NCI-H1048 (cell line): Measurements from ENCODE around the gene ARHGAP21.
A peak's percentile ranks its signal among the peaks of the same experiment; 100 is the strongest.

ENCODE experiments used
- DNase-seq: peaks from one replicate; lab custom pipeline; 2025; lab: John Stamatoyannopoulos, UW

ARHGAP21 gene

DNA sequence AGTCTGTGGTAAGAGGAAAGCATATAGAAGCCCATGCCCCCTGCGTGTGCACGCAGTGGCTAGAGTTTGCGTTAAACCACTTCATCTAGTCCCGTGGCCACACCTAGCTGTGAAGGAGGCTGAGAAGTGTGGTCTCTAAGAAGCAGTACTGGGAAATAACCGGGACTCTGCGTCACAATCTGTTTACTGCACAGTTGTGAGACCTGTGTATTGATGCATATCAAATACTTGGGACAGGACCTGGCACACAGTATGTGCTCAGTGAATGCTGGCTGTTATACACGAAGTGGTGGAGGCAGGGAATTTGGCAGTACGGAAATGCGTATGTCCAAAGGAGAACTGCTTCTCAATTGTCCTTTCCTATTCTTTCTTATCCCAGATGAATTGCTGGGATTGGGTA lies 149.5 kb downstream of the ARHGAP21 start:
- DNase-seq: no peak

DNA sequence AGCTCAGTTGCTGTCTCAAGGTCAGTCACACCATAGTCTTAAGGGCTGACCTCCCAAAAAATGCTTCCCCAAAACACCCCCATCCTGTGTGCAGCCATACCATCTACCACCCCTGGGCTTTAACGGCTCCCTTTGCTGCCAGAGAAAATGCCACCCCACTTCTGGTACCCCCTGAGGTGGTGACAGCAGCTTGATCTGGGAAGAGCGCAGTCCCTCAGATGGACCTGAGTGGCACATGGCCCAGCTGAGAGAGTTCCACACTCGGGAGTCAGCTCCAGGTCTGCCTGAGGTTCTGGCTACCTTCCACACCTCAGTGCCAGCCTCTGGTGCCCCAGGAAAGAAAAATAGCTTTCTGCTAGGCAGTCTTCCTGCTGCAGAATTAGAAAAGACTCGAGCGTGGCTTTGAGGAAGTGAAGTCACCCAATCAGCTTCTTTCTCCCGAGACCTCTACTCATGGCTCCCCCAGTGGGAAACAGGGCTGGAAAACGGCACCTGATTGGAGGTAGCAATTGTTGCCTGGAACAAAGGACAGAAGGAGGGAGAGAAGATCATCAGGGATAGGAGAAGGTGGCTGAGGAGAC lies 151.7 kb downstream of the ARHGAP21 start:
- no peak for DNase-seq

DNA sequence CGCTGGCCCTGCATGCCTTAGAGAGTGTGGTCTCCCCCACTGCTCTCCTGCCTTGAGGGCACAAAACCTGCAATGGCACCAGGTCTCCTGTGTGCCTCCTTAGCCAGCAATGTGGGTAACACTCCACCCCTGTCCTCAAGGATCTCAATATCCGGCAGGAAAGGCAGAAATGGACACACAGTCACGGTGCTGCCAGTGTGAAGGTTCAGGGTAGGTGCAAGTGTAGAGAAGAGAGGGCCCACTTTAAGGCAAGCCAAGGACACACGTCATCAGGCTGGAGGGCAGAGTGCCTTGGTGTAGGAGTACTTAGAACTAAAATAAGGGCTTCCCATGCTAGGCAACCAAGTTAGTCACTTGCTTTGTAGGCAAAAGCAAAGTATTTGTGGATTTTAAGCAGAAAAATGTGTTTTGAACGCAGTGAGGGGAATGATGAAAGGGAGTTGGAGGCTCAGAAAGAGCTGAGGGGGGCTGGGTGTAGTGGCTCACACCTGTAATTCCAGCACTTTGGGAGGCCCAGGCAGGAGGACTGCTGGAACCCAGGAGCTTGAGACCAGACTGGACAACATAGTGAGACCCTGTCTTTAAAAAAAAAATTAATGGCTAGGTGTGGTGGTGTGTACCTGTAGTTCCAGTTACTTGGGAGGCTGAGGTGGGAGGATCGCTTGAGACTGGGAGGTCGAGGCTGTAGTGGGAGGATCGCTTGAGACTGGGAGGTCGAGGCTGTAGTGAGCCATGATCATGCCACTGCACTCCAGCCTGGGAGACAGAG lies 152.8 kb downstream of the ARHGAP21 start:
- DNase-seq: no peak

- no peak for DNase-seq
Measured at GRCh38 chr10:24569828-24570657, 153.6 kb downstream of the ARHGAP21 start.

DNA sequence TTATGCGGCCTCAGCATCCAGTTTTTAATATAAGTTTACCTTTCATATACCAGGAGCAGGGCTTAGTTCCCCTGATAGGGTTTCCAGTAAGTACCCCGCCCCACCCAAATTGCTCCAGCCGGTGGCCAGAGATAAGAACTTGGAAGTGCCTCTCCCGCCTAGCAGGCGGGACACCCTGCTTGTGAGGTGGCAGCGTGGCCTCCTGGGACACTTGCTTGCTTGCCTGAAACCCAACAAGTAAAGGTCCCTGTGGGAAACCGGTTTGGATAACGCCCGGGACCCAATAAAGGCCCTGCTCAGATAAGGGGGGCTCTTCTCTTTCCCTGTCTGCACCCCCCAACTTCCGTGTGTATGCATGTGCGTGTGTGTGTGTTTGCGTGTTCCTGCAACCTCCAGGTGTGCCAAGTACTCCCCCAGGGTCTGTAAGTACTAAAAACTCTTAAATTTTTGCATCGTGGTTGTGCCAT lies 154.3 kb downstream of the ARHGAP21 start:
- DNase-seq: no peak

- DNase-seq: no peak
Measured at GRCh38 chr10:24568042-24568441, 155.6 kb downstream of the ARHGAP21 start.

DNA sequence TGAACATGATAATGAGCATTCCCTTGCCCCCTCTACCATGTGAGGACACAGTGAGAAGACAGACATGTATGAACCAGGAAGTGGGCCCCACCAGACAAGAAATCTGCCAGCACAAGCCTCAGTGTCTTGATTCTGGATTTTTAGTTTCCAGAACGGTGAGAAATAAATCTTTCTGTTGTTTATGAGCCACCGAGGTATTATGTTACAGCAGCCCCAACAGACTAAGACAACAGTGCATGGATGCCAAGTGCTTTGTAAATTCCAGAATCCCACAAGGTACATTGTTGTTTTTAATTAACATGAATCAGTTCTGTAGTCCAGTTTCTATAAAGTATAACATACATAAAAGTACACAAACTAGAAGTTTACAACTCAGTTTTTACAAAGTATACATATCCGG lies 162.2 kb downstream of the ARHGAP21 start:
- DNase-seq: no peak

- DNase-seq: no peak
Measured at GRCh38 chr10:24556750-24557742, 166.6 kb downstream of the ARHGAP21 start.

DNA sequence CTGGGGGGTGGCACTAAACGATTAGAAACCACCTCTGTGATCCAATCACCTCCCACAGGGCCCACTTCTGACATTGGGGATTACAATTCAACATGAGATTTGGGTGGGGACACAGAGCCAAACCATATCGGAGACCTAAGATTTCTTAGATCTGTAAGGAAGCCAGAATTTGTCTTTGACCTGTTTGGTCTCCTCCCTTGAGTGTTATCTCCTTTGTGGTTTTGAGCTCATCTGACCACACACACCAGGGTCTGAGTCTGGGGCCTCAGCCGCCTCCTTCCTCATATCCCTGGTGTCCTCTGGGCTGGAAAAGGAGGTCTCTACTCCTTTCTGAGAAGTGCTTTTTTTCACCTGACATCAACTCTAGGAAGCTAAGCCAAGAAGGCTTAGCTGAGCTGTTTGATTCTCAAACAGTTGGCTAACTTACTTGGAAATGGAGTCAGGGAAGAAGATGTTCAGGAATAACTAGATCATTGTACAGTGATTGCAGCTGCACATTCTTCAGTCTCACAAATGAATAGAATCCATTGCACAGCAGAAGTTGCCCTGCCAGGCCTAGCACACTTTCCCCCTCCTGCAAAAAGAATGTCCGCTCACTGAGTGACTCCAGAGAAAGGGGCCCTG lies 167.4 kb downstream of the ARHGAP21 start:
- no peak for DNase-seq

DNA sequence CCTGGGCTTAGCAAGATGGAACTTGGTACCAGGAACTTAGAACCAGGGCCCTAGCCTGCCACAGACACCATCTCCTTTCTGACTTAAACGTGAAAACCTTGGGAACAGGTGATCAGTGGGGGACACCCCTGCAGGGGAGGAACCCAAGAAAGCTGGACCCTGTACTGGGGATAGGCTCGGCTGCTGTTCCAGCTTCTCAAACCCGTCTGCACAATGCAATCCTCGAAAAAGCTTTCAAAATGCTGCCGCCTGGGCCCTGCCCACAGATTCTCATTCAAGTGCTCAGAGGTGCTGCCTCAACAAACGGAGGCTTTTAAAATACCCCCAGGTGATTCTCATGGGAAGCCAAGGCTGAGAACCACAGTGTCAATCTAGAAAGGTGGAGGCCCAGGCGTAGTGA lies 169.7 kb downstream of the ARHGAP21 start:
- DNase-seq: no peak

DNA sequence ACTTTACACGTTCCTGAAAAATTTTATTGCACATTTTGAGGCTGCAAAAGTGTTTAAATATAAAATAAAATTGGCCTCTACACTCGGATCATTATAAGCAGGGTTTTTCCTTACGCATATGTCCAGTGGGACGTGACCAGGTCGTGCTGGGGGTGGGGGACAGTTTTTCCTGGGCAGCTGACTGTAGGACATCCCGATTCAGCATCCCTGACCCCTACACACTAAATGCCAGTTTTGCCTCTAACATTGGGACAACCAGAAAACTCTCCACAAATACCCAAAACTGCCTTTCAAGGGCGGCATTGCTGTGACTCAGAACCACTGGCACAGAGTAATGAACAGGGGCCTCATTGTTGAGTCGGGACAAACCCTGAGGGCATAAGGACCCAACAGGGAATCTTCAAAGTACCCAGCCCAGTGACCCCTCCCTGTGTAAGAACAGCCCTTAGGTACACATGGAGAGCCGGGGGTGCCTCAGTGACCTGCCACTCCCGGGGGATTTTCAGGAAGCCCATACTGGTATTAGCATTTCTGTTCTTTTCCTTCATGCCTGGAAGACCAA lies 170.6 kb downstream of the ARHGAP21 start:
- no peak for DNase-seq

DNA sequence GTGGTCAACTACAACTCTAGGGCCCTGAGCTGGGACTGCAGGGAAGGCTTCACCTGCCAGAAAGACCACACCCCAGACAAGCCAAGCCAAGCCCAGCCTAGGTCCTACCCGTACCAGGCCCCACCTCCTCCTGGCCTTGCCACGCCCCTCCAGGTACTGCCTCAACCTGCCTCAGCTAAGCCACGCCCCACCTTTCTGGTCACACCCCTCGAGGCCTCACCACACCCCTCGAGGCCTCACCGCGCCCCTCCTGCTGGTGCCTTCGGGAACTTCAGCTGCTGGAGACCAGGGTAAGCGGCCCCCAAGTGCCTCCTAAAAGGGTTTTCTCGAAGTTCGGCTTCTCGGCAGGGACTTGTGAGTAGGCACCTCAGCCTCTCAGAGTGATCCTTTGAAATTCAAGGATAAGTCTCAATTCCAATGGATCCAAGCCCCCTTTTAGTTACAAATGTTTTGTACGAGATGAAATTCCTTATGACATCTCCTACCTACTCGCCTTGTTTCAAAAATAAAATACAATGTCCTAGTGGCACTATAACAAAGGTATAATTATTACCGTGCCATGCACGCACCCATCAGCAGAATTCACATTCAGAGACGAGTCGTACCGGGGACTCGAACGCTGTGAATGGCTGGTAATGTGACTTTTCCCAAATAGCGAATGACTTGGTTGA lies 171.2 kb downstream of the ARHGAP21 start:
- DNase-seq: peak; percentile 78

GRCh38 chr10:24551161-24551560 lies 172.5 kb downstream of the ARHGAP21 start:
- no peak for DNase-seq

DNA sequence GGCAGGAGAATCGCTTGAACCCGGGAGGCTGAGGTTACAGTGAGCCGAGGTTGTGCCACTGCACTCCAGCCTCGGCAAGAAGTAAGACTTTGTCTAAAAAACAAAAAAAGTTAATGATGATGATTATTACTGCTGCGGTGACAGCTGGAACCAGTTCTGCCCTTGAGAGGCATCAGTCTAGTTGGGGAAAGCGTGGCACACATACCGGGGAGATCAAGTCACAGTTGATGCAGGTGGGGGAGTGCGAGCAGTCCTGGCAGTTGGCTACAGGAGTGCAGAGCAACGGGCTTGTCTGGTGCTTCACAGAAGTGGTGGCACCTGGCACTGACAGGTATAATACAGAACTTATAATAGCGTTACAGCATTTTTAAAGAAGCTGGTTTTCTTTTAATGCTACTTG lies 173.0 kb downstream of the ARHGAP21 start:
- DNase-seq: no peak

DNA sequence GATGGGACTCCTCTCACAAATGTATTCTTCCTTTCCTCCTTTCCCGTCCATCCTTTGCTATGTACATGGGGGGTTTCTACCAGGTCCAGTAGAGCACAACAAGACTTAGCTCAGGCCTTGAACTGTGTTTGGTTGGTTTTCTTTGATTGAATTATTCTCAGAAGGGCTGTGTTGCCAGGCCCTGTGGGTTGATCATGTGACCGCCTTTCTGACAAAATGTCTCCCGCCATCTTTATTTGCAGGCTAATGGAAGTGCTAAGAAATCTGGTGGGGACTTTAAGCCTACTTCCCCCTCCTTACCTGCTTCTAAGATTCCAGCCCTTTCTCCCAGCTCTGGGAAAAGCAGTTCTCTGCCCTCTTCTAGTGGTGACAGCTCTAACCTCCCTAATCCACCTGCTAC lies 178.1 kb downstream of the ARHGAP21 start:
- DNase-seq: no peak

- no peak for DNase-seq
Measured at GRCh38 chr10:24544776-24545175, 178.9 kb downstream of the ARHGAP21 start.

- DNase-seq: no peak
Measured at GRCh38 chr10:24542314-24543270, 181.1 kb downstream of the ARHGAP21 start.

- DNase-seq: no peak
Measured at GRCh38 chr10:24541239-24541753, 182.4 kb downstream of the ARHGAP21 start.

- DNase-seq: no peak
Measured at GRCh38 chr10:24536636-24537035, 187.1 kb downstream of the ARHGAP21 start.
